Measurements from ENCODE around the gene ZNF296. TPM values are rescaled to one million over a fixed set of nuclear protein-coding genes. Genes with fewer than 3 reads are reported as not detected.

ZNF296 gene
- total RNA-seq, 6 experiments from 2014 or later = 0.16 to 0.47 (median 0.35) TPM; not detected in 1

DNA sequence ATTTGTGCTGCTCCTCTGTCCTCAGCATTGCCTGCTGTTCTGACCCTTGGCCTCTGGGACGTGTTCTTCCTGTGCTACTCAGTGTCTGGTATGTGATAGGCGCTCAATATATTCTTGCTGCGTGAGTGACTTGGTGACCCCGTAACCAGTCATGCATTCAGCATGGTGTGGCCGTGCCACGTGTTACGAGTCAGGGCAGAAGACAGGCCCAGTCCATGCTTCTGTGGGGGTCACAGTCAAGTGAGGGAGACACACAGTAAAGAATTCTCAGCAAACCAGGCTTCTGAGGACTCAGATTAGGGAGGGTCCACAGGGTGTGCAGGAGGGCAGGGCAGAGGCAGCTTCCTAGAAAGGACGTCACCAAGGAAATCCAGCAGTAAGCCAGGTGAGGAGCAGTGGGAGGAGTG lies 24.6 kb upstream of the ZNF296 start:
- no peak for TF ChIP-seq POLR2A (IDR thresholded peaks at IDR 0.05)
- TF ChIP-seq, protein P1, sequence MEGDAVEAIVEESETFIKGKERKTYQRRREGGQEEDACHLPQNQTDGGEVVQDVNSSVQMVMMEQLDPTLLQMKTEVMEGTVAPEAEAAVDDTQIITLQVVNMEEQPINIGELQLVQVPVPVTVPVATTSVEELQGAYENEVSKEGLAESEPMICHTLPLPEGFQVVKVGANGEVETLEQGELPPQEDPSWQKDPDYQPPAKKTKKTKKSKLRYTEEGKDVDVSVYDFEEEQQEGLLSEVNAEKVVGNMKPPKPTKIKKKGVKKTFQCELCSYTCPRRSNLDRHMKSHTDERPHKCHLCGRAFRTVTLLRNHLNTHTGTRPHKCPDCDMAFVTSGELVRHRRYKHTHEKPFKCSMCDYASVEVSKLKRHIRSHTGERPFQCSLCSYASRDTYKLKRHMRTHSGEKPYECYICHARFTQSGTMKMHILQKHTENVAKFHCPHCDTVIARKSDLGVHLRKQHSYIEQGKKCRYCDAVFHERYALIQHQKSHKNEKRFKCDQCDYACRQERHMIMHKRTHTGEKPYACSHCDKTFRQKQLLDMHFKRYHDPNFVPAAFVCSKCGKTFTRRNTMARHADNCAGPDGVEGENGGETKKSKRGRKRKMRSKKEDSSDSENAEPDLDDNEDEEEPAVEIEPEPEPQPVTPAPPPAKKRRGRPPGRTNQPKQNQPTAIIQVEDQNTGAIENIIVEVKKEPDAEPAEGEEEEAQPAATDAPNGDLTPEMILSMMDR (IDR thresholded peaks at IDR 0.05) = no peak
- WGBS (ENCODE audit: insufficient coverage, low coverage, low lambda C conversion rate, missing lambda C conversion rate) = 66% methylated on average over 4 of the region's 8 CpGs
- no peak for DNase-seq

DNA sequence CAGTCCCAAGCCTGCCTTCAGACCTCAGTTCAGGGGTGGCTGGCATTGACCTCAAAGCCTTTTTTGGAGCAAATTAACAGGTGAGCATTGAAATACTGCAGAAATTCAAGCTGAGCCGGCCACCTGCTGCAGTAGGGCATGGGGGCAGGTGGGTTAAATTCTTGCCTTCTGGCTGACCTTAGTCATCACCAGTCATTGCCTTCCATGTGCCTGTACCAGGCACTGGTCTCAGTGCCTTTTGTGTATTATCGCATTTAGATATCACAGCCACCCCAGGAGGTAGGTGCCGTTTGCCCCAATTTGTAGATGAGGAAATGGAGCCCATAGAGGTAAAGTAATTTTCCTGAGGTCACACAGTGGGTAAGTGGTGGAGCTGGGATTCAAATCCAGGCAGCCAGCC lies 23.9 kb upstream of the ZNF296 start:
- no peak overlapping the region for H3K4me3 ChIP-seq
- no CpG with 5 or more reads among the region's 3 CpGs for WGBS (ENCODE audit: insufficient coverage, low coverage, low lambda C conversion rate, missing lambda C conversion rate)
- TF ChIP-seq, protein P1 (IDR thresholded peaks at IDR 0.05) = no peak
- TF ChIP-seq POLR2A (IDR thresholded peaks at IDR 0.05) = no peak

More for the DNA sequence above, 24.6 kb upstream of the ZNF296 start:
- peaks cover 0 to 4% (median 0%) of the 10 kb centered on the region in 4 donors for H3K4me1 ChIP-seq
- no peak overlapping the region for H3K4me3 ChIP-seq
- ATAC-seq = peak in 3 of 4 donors; percentile 27 to 56 (median 28)
- H3K27ac ChIP-seq = no peak overlapping the region
- H3K36me3 ChIP-seq = no peaks in the 10 kb centered on the region
- no peaks in the 10 kb centered on the region for H3K9me3 ChIP-seq
- no peaks in the 10 kb centered on the region for H3K27me3 ChIP-seq
- intact Hi-C loops (cut with DNase I) = no loop called here

DNA sequence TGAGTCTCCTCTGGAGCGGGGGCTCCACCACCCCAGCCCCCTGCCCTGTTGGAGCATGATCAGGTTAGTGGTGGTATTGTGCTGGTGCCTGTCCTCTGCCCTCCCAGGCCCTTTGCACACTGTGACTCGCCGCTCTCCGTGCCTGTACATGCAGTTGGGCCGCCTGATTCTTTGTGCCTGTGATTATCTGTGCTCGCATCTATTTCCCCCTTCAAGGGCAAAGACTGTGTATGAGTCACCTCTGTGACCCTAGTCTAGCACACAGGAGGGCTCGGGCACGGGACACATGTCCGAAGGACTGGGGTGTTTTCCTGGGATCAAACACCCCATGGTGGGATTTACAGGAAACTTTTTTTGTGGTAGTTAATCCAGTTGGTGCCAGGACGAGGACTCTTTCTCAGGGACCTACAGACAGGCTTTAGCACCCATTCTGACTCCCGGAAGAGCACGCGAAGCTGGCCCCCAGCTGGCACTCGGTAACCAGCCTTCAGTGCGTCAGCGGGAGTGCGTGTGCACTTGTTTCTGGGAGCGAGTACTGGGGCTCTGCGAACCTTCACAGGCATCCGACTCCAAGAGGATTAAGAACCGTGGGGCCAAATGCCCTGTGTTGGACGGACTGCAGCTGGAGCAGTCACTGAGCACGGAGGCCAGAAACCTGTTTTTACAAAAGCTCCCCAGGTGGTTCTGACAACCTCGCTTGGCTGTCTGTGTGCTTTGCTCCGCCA lies 23.4 kb upstream of the ZNF296 start:
- H3K27me3 ChIP-seq = no peaks in the 10 kb centered on the region
- H3K4me3 ChIP-seq = no peak overlapping the region
- no peak overlapping the region for H3K27ac ChIP-seq
- ATAC-seq = no peak
- DNase-seq = no peak
- H3K9me3 ChIP-seq = no peaks in the 10 kb centered on the region
- H3K4me1 ChIP-seq = peaks cover 0 to 12% (median 0%) of the 10 kb centered on the region in 4 donors
- TF ChIP-seq, protein P1 (IDR thresholded peaks at IDR 0.05) = no peak
- TF ChIP-seq POLR2A (IDR thresholded peaks at IDR 0.05) = no peak
- 83% methylated on average over 3 of the region's 25 CpGs for WGBS (ENCODE audit: insufficient coverage, low coverage, low lambda C conversion rate, missing lambda C conversion rate)
- H3K36me3 ChIP-seq = no peaks in the 10 kb centered on the region
- intact Hi-C loops (cut with DNase I) = no loop called here

More for the DNA sequence above, 23.9 kb upstream of the ZNF296 start:
- H3K9me3 ChIP-seq = no peaks in the 10 kb centered on the region
- no peaks in the 10 kb centered on the region for H3K36me3 ChIP-seq
- ATAC-seq = no peak
- no peak for DNase-seq
- no peaks in the 10 kb centered on the region for H3K27me3 ChIP-seq
- peaks cover 0 to 9% (median 0%) of the 10 kb centered on the region in 4 donors for H3K4me1 ChIP-seq
- intact Hi-C loops (cut with DNase I) = no loop called here
- H3K27ac ChIP-seq = no peak overlapping the region

DNA sequence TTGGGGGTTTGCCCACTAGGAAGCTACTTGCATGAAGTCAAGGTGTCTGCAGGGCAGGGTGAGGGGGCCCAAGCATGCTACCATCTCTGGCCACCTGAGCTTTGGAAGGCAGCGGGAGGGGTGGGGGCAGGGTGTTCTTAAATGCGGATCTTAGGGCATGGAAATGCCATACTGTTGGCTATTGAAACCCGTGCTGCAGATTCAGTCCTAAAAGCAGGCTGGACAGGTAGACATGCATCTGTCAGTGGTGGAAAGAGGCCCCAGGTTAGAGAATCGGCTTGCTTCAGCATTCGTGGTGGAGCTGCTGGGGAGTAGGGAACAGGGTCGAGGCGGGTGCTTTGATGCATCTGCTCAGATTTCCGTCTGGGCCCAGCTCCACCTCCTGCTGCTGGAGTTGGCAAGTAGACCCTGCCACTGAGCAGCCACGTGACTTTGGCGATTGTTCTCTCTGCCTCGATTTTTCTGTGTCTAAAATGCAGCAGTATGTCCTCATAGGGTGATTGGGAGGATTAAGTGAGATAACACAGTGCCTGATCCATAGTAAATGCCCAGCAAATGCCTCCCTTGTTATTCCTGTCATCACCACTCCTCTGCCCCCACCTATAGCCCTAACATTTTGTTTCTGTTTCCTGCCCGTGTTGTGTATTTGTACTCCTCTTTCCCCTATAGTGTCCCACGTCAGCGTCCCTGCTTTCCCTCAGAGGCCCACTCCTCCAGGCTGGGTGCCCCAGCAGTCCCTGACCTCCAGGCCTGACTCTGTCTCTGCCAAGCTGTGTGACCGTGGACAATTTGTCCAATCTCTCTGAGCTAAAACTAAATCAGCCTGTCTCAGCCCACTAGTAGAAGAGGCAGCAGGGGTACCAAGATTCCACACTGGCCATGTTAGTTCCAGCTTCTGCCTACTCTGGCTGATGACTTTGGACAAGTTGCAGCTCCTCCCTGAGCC lies 22.5 kb upstream of the ZNF296 start:
- 54% methylated on average over 7 of the region's 15 CpGs for WGBS (ENCODE audit: insufficient coverage, low coverage, low lambda C conversion rate, missing lambda C conversion rate)
- intact Hi-C loops (cut with DNase I) = no loop called here
- no peak for DNase-seq
- Histone ChIP-seq H3K36me3 (no peaks in the 10 kb centered on the region), H3K4me1 (peaks cover 0 to 18% (median 4%) of the 10 kb centered on the region in 4 donors), H3K4me3 (no peak overlapping the region), H3K27ac (no peak overlapping the region), H3K27me3 (no peaks in the 10 kb centered on the region), H3K9me3 (no peaks in the 10 kb centered on the region)
- peak in 2 of 4 donors; percentile 7 to 9 for ATAC-seq
- TF ChIP-seq POLR2A (IDR thresholded peaks at IDR 0.05) = no peak
- TF ChIP-seq, protein P1 (IDR thresholded peaks at IDR 0.05) = no peak
